ENCODE data around the gene RBM22.

Gene RBM22

GRCh38 chr5:150670275-150670947 is 30.5 kb downstream of the RBM22 start:
- in situ Hi-C loops (cut with HindIII; ENCODE audit: low pct_unique_long_range_greater_than_20kb, low sequenced_read_pairs): no loop called here
- DNase-seq (ENCODE audit: low read depth in 1 of 2, low spot score in 1 of 2): no peak
- TF ChIP-seq JUND (IDR thresholded peaks at IDR 0.05; ENCODE audit: low read depth): no peak

- in situ Hi-C loops (cut with HindIII; ENCODE audit: low pct_unique_long_range_greater_than_20kb, low sequenced_read_pairs): no loop called here
- no peak for DNase-seq (ENCODE audit: low read depth in 1 of 2, low spot score in 1 of 2)
- no peak for TF ChIP-seq JUND (IDR thresholded peaks at IDR 0.05; ENCODE audit: low read depth)
These were observed 35.8 kb downstream of the RBM22 start for GRCh38 chr5:150665044-150665443.

GRCh38 chr5:150663936-150664335 is 36.9 kb downstream of the RBM22 start:
- in situ Hi-C loops (cut with HindIII; ENCODE audit: low pct_unique_long_range_greater_than_20kb, low sequenced_read_pairs): no loop called here
- DNase-seq (ENCODE audit: low read depth in 1 of 2, low spot score in 1 of 2): no peak
- no peak for TF ChIP-seq JUND (IDR thresholded peaks at IDR 0.05; ENCODE audit: low read depth)

GRCh38 chr5:150662731-150663516 is 37.9 kb downstream of the RBM22 start:
- DNase-seq (ENCODE audit: low read depth in 1 of 2, low spot score in 1 of 2): no peak
- no peak for TF ChIP-seq JUND (IDR thresholded peaks at IDR 0.05; ENCODE audit: low read depth)
- in situ Hi-C loops (cut with HindIII; ENCODE audit: low pct_unique_long_range_greater_than_20kb, low sequenced_read_pairs): no loop called here

- TF ChIP-seq JUND (IDR thresholded peaks at IDR 0.05; ENCODE audit: low read depth): no peak
- no peak for DNase-seq (ENCODE audit: low read depth in 1 of 2, low spot score in 1 of 2)
- in situ Hi-C loops (cut with HindIII; ENCODE audit: low pct_unique_long_range_greater_than_20kb, low sequenced_read_pairs): no loop called here
These were observed 38.9 kb downstream of the RBM22 start for GRCh38 chr5:150661821-150662596.

GRCh38 chr5:150661086-150661485 is 39.8 kb downstream of the RBM22 start, which contains the start of gene MYOZ3:
MYOZ3 (plus strand) TSS chr5:150661251; CDS start chr5:150662942, 1,691 bp downstream.
- in situ Hi-C loops (cut with HindIII; ENCODE audit: low pct_unique_long_range_greater_than_20kb, low sequenced_read_pairs): no loop called here
- no peak for TF ChIP-seq JUND (IDR thresholded peaks at IDR 0.05; ENCODE audit: low read depth)
- no peak for DNase-seq (ENCODE audit: low read depth in 1 of 2, low spot score in 1 of 2)

- in situ Hi-C loops (cut with HindIII; ENCODE audit: low pct_unique_long_range_greater_than_20kb, low sequenced_read_pairs): no loop called here
- peak in 1 of 2 experiments; percentile 47 for DNase-seq (ENCODE audit: low read depth in 1 of 2, low spot score in 1 of 2)
- TF ChIP-seq JUND (IDR thresholded peaks at IDR 0.05; ENCODE audit: low read depth): no peak
These were observed 40.6 kb downstream of the RBM22 start for GRCh38 chr5:150660108-150660831.

GRCh38 chr5:150659360-150660107 is 41.3 kb downstream of the RBM22 start:
- in situ Hi-C loops (cut with HindIII; ENCODE audit: low pct_unique_long_range_greater_than_20kb, low sequenced_read_pairs): no loop called here
- no peak for TF ChIP-seq JUND (IDR thresholded peaks at IDR 0.05; ENCODE audit: low read depth)
- no peak for DNase-seq (ENCODE audit: low read depth in 1 of 2, low spot score in 1 of 2)

GRCh38 chr5:150658699-150659265 is 42.1 kb downstream of the RBM22 start:
- no peak for DNase-seq (ENCODE audit: low read depth in 1 of 2, low spot score in 1 of 2)
- in situ Hi-C loops (cut with HindIII; ENCODE audit: low pct_unique_long_range_greater_than_20kb, low sequenced_read_pairs): no loop called here
- no peak for TF ChIP-seq JUND (IDR thresholded peaks at IDR 0.05; ENCODE audit: low read depth)

- DNase-seq (ENCODE audit: low read depth in 1 of 2, low spot score in 1 of 2): no peak
- no peak for TF ChIP-seq JUND (IDR thresholded peaks at IDR 0.05; ENCODE audit: low read depth)
- in situ Hi-C loops (cut with HindIII; ENCODE audit: low pct_unique_long_range_greater_than_20kb, low sequenced_read_pairs): no loop called here
These were observed 42.7 kb downstream of the RBM22 start for GRCh38 chr5:150658121-150658520.

All from T47D (cell line).